K562 (cell line): ENCODE data around the gene CPTP. TPM values are rescaled to one million over a fixed set of nuclear protein-coding genes. Genes with fewer than 3 reads are reported as not detected.

Experiments
- ATF7 ChIP-seq: fragments of 450-650 bp; IDR thresholded peaks from 2 replicates; pipeline ENCODE4 v1.7.1; 2014; ENCODE audit warnings: mild to moderate bottlenecking, moderate library complexity
- BCLAF1 ChIP-seq, 2 experiments: fragments of 450-650 bp in 1 of 2; IDR thresholded peaks; 2 replicates each; pipeline ENCODE4 v1.6.1; 2011 to 2017; ENCODE audit warnings: low read depth in 2 of 2, antibody characterized with exemption in 1 of 2, borderline replicate concordance in 1 of 2, low read length in 1 of 2, mild to moderate bottlenecking in 1 of 2, mixed read lengths in 1 of 2; ENCODE audit not compliant: control insufficient read depth in 1 of 2
- BRCA1 ChIP-seq, 2 experiments: fragments of 450-650 bp in 1 of 2; sonication (generic) in 1 of 2; formaldehyde crosslinking in 1 of 2; IDR thresholded peaks; 2 replicates each; pipeline versions ENCODE4 v1.5.0 to v1.6.1; 2017 to 2020; ENCODE audit warnings: mild to moderate bottlenecking in 1 of 2, missing genetic modification reagents in 1 of 2
- CBX1 ChIP-seq: sonication (generic); IDR thresholded peaks from 2 replicates; pipeline ENCODE4 v1.6.1; 2016; ENCODE audit warnings: antibody characterized with exemption, low read depth, mild to moderate bottlenecking
- CBX3 ChIP-seq, 2 experiments: IDR thresholded peaks; 1 replicate in 1 of 2; 2 replicates in 1 of 2; pipeline ENCODE4 v1.6.1; 2012; ENCODE audit warnings: inconsistent platforms in 2 of 2, low read length in 2 of 2, borderline replicate concordance in 1 of 2, control low read depth in 1 of 2
- FOXA3 ChIP-seq, 2 experiments: fragments of 450-650 bp in 1 of 2; sonication (generic) in 1 of 2; formaldehyde crosslinking; IDR thresholded peaks in 1 of 2; conservative IDR thresholded peaks in 1 of 2; 2 replicates each; pipeline versions ENCODE4 v1.4.0 to v1.8.0; 2020 to 2022; ENCODE audit warnings: mild to moderate bottlenecking in 2 of 2, missing genetic modification reagents in 1 of 2
- FOXP1 ChIP-seq: sonication (generic); formaldehyde crosslinking; IDR thresholded peaks from 2 replicates; pipeline ENCODE4 v1.8.0; 2022; ENCODE audit warnings: mild to moderate bottlenecking, missing genetic modification reagents
- GABPA ChIP-seq: fragments of 200-800 bp; sonication (Bioruptor generic); conservative IDR thresholded peaks from 2 replicates; pipeline ENCODE4 v1.6.1; 2016; ENCODE audit warnings: low read depth, missing genetic modification characterization, missing compliant biosample characterization
- HDAC2 ChIP-seq: fragments of 450-650 bp; IDR thresholded peaks from 2 replicates; pipeline ENCODE4 v1.6.1; 2016; ENCODE audit warnings: mild to moderate bottlenecking
- L3MBTL2 ChIP-seq: fragments of 450-650 bp; IDR thresholded peaks from 2 replicates; pipeline ENCODE4 v1.6.1; 2016; ENCODE audit warnings: mild to moderate bottlenecking, moderate library complexity
- NR2C1 ChIP-seq, 2 experiments: fragments of 450-650 bp; IDR thresholded peaks; 2 replicates each; pipeline ENCODE4 v1.6.1; 2017; ENCODE audit warnings: mild to moderate bottlenecking in 2 of 2, antibody characterized with exemption in 1 of 2, inconsistent platforms in 1 of 2, missing compliant biosample characterization in 1 of 2, missing genetic modification characterization in 1 of 2
- NR2C2 ChIP-seq, 2 experiments: fragments of 200-800 bp in 1 of 2; sonication (Bioruptor generic) in 1 of 2; sonication (generic) in 1 of 2; formaldehyde crosslinking in 1 of 2; IDR thresholded peaks; 2 replicates each; pipeline versions ENCODE4 v1.6.1 to v1.8.0; 2016 to 2022; ENCODE audit warnings: mild to moderate bottlenecking in 1 of 2, missing compliant biosample characterization in 1 of 2, missing genetic modification characterization in 1 of 2, missing genetic modification reagents in 1 of 2
- NRF1 ChIP-seq, 2 experiments: fragments of 450-650 bp; IDR thresholded peaks in 1 of 2; conservative IDR thresholded peaks in 1 of 2; 2 replicates each; pipeline ENCODE4 v1.6.1; 2014; ENCODE audit warnings: mild to moderate bottlenecking in 2 of 2
- POLR2A ChIP-seq: fragments of 450-650 bp; conservative IDR thresholded peaks from 2 replicates; pipeline ENCODE4 v1.6.1; 2016
- POLR2G ChIP-seq: fragments of 200-400 bp; formaldehyde crosslinking; IDR thresholded peaks from 2 replicates; pipeline ENCODE4 v1.6.1; 2017; ENCODE audit warnings: low read depth, mild to moderate bottlenecking, antibody characterized with exemption, low read length, moderate library complexity
- RBM22 ChIP-seq: fragments of 200-400 bp; formaldehyde crosslinking; IDR thresholded peaks from 2 replicates; pipeline ENCODE4 v1.6.1; 2018; ENCODE audit warnings: low read length, low read depth; ENCODE audit not compliant: poor library complexity, severe bottlenecking
- SLC30A9 ChIP-seq: fragments of 250-450 bp; sonication (Bioruptor Pico); IDR thresholded peaks from 2 replicates; pipeline ENCODE4 v1.8.0; 2022; ENCODE audit warnings: mild to moderate bottlenecking, moderate library complexity
- STAG1 ChIP-seq: sonication (generic); formaldehyde crosslinking; IDR thresholded peaks from 2 replicates; pipeline ENCODE4 v1.5.0; 2020; ENCODE audit warnings: missing genetic modification reagents, borderline replicate concordance
- SUPT5H ChIP-seq: fragments of 450-650 bp; IDR thresholded peaks from 2 replicates; pipeline ENCODE4 v1.6.1; 2016
- TAF1 ChIP-seq: IDR thresholded peaks from 2 replicates; pipeline ENCODE4 v1.6.1; 2011; ENCODE audit warnings: mild to moderate bottlenecking, low read length, moderate library complexity; ENCODE audit not compliant: insufficient read depth, control insufficient read depth, severe bottlenecking; ENCODE audit errors: extremely low read depth
- THAP7 ChIP-seq: fragments of 250-450 bp; sonication (Bioruptor Pico); IDR thresholded peaks from 2 replicates; pipeline ENCODE4 v1.5.0; 2021
- ZFP36 ChIP-seq: fragments of 150-350 bp; IDR thresholded peaks from 2 replicates; pipeline ENCODE4 v1.6.1; 2018; ENCODE audit warnings: low read length, low read depth; ENCODE audit not compliant: partially characterized antibody
- polyA plus RNA-seq, 8 experiments: library from polyadenylated mRNA; depleted of rRNA in 4 of 8; stranded (reverse) in 5 of 8; unstranded in 3 of 8; fragments of >200 nt; fragmentation: Nextera tagmentation in 2 of 8; fragmentation: Illumina TruSeq in 1 of 8; extraction: Ambion mirVana in 2 of 8; extraction: Trizol in 1 of 8; gene quantifications; 2 replicates each; pipeline versions ENCODE4 v1.2.1 to v1.2.3, GENCODE V29; 2011 to 2014; ENCODE audit warnings: inconsistent platforms in 1 of 8, missing spikeins in 1 of 8
- total RNA-seq, 7 experiments: library from RNA; depleted of rRNA in 6 of 7; stranded (reverse); fragments of >200 nt in 6 of 7; fragmentation: Illumina TruSeq in 2 of 7; extraction: Trizol in 2 of 7; gene quantifications; 2 replicates each; pipeline versions ENCODE4 v1.2.1 to v1.2.3, GENCODE V29; 2011 to 2021; ENCODE audit warnings: low replicate concordance in 1 of 7

Gene CPTP
- total and polyA plus RNA-seq, 9 of the 15 experiments (the other 6 are each of a cell fraction or from before 2014, with no cell fraction given), result 0.11 to 25.8 (median 3.5) TPM

- no peak for TF ChIP-seq BCLAF1 (IDR thresholded peaks at IDR 0.05; ENCODE audit: borderline replicate concordance in 1 of 2, control insufficient read depth in 1 of 2, low read depth in 2 of 2, low read length in 1 of 2)
- TF ChIP-seq NR2C1 (IDR thresholded peaks at IDR 0.05), result peak; percentile 18; the same call in 1 of the 2 replicates
- TF ChIP-seq NR2C1 (tag; IDR thresholded peaks at IDR 0.05), result no peak
- peak in 1 of 2 experiments; percentile 72; a peak in 2 of 4 replicates for TF ChIP-seq FOXA3 (CRISPR knock-in tag; conservative IDR thresholded peaks at IDR 0.05 in 1 of 2, IDR thresholded peaks at IDR 0.05 in 1 of 2)
- no peak for TF ChIP-seq ZFP36
- peak; percentile 77 for TF ChIP-seq FOXP1 (CRISPR knock-in tag)
- no peak for TF ChIP-seq STAG1 (CRISPR knock-in tag)
- peak; percentile 70 for TF ChIP-seq L3MBTL2
- TF ChIP-seq ATF7, result no peak
- no peak for TF ChIP-seq SLC30A9 (CRISPR knock-in tag)
- TF ChIP-seq POLR2G, result peak; percentile 72
- TF ChIP-seq CBX1, result 0 out of 2 replicates have a peak, but pooled peaks have one; percentile 22
- TF ChIP-seq CBX3 (IDR thresholded peaks at IDR 0.05; ENCODE audit: borderline replicate concordance in 1 of 2, low read length in 2 of 2), result no peak
- peak in 1 of 2 experiments; percentile 16; a peak in 1 of 4 replicates for TF ChIP-seq NRF1 (conservative IDR thresholded peaks at IDR 0.05 in 1 of 2, IDR thresholded peaks at IDR 0.05 in 1 of 2)
- TF ChIP-seq NR2C2 (CRISPR knock-in tag; IDR thresholded peaks at IDR 0.05), result no peak
- TF ChIP-seq NR2C2 (tag; IDR thresholded peaks at IDR 0.05), result peak; percentile 40; the same call in 1 of the 2 replicates
- TF ChIP-seq SUPT5H, result peak; percentile 61; the same call in 1 of the 2 replicates
- no peak for TF ChIP-seq GABPA (tag)
- TF ChIP-seq BRCA1 (IDR thresholded peaks at IDR 0.05), result no peak
- TF ChIP-seq BRCA1 (CRISPR knock-in tag; IDR thresholded peaks at IDR 0.05), result peak; percentile 84; the same call in 1 of the 2 replicates
- TF ChIP-seq THAP7 (CRISPR knock-in tag), result 0 out of 2 replicates have a peak, but pooled peaks have one; percentile 60
- peak; percentile 4 for TF ChIP-seq TAF1
- no peak; the same call in 1 of the 2 replicates for TF ChIP-seq HDAC2
- peak; percentile 4 for TF ChIP-seq RBM22
- peak; percentile 50 for TF ChIP-seq POLR2A
Measured at GRCh38 chr1:1347663-1348419, 23.2 kb downstream of the CPTP start (continued).
